Endodermal cell (in vitro differentiated cells): ENCODE results near the gene KLHL35. TPM values are rescaled to one million over a fixed set of nuclear protein-coding genes. Genes with fewer than 3 reads are reported as not detected.
A peak's percentile ranks its signal among the peaks of the same experiment; 100 is the strongest.

Experiments
- DNase-seq: peaks from one replicate; pipeline ENCODE4 v3.0.0-alpha.2; 2017
- H3K27ac ChIP-seq: 2 replicates; pipeline ENCODE4 v1.5.1; 2013; ENCODE audit warnings: mild to moderate bottlenecking, low read depth, low read length, moderate library complexity
- H3K27me3 ChIP-seq: 2 replicates; pipeline ENCODE4 v1.6.1; 2013; ENCODE audit warnings: mild to moderate bottlenecking, low read length, moderate library complexity; ENCODE audit not compliant: insufficient read depth, control insufficient read depth, poor library complexity, severe bottlenecking
- H3K36me3 ChIP-seq: 2 replicates; pipeline ENCODE4 v1.7.0; 2013; ENCODE audit warnings: mild to moderate bottlenecking, low read length, moderate library complexity; ENCODE audit not compliant: control insufficient read depth, insufficient read depth
- H3K4me1 ChIP-seq: one replicate; pipeline ENCODE4 v1.7.0; 2013; ENCODE audit warnings: low read length; ENCODE audit not compliant: control insufficient read depth, insufficient read depth
- H3K4me3 ChIP-seq: 2 replicates; pipeline ENCODE4 v1.5.1; 2013; ENCODE audit warnings: mild to moderate bottlenecking, low read length, moderate library complexity
- H3K9ac ChIP-seq: 2 replicates; pipeline ENCODE4 v1.6.1; 2013; ENCODE audit warnings: mild to moderate bottlenecking, low read length, moderate library complexity; ENCODE audit not compliant: poor library complexity, severe bottlenecking; ENCODE audit errors: extremely low read depth
- H3K9me3 ChIP-seq: 2 replicates; pipeline ENCODE4 v1.6.1; 2013; ENCODE audit warnings: mild to moderate bottlenecking, low read length, moderate library complexity; ENCODE audit not compliant: control insufficient read depth
- H3K27ac Mint-ChIP-seq: 2 replicates; pipeline ENCODE4 v1.8.0; 2020; ENCODE audit warnings: mixed read lengths
- H3K27me3 Mint-ChIP-seq: 2 replicates; pipeline ENCODE4 v1.8.0; 2021; ENCODE audit warnings: mild to moderate bottlenecking, mixed read lengths; ENCODE audit not compliant: insufficient read depth
- H3K36me3 Mint-ChIP-seq: 2 replicates; pipeline ENCODE4 v1.8.0; 2020; ENCODE audit warnings: low read depth, mixed read lengths
- H3K4me1 Mint-ChIP-seq: 2 replicates; pipeline ENCODE4 v1.8.0; 2020; ENCODE audit warnings: mixed read lengths
- H3K4me3 Mint-ChIP-seq: 2 replicates; pipeline ENCODE4 v1.8.0; 2020; ENCODE audit warnings: mild to moderate bottlenecking, moderate library complexity, mixed read lengths
- H3K9me3 Mint-ChIP-seq: 2 replicates; pipeline ENCODE4 v1.8.0; 2020; ENCODE audit warnings: mild to moderate bottlenecking, mixed read lengths
- WGBS, 2 experiments: methylation state at CpG; one replicate each; pipeline versions ENCODE4 v1.1.5 to v1.1.7; 2013; ENCODE audit warnings: missing lambda C conversion rate in 2 of 2, mixed read lengths in 1 of 2; ENCODE audit not compliant: insufficient coverage in 1 of 2, insufficient read length in 1 of 2; 5-methylcytosine and 5-hydroxymethylcytosine counted together
- total RNA-seq, 2 donors: library from RNA; stranded (reverse); fragmentation: NEBNext Ultra II Directional in 1 of 2; extraction: Animal tissue kit (Norgen Biotek cat#: 25700) in 1 of 2; gene quantifications; 2 replicates in 1 of 2; 3 replicates in 1 of 2; pipeline ENCODE4 v1.2.1, GENCODE V29; 2021
- TF ChIP-seq, protein P1 (sequence below): fragments of 200-600 bp; sonication (generic); conservative IDR thresholded peaks from 2 replicates; pipeline ENCODE4 v1.5.0; 2021; ENCODE audit warnings: antibody characterized with exemption, mild to moderate bottlenecking

KLHL35 gene
- total RNA-seq, 2 donors from 2014 or later: 0.48 TPM; not detected in 1

DNA sequence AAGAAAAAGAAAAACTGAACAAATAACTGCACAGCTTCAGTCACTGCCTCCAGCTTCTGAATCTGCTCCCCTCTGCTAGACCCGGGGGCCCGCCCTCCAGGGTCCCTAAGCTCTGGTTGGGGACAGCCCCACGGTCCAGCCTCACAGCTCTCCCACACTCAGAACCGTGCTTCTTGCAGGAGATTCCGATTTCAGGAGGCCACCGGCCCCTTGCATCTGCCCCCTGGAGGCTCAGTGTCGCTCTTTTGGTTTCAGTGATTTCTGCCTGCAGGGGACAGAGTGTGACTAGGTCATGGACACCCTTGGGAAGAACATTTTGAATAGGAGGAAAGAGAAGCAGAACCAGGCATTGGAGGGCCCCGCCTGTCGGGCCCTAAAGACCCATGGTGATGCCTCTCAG is 56.8 kb downstream of the KLHL35 start:
- Mint-ChIP-seq H3K4me1 (peaks cover 29% of the 10 kb centered on the region), H3K27me3 (no peaks in the 10 kb centered on the region), H3K27ac (no peak overlapping the region), H3K9me3 (no peaks in the 10 kb centered on the region), H3K4me3 (no peak overlapping the region), H3K36me3 (no peaks in the 10 kb centered on the region)
- TF ChIP-seq, protein P1, sequence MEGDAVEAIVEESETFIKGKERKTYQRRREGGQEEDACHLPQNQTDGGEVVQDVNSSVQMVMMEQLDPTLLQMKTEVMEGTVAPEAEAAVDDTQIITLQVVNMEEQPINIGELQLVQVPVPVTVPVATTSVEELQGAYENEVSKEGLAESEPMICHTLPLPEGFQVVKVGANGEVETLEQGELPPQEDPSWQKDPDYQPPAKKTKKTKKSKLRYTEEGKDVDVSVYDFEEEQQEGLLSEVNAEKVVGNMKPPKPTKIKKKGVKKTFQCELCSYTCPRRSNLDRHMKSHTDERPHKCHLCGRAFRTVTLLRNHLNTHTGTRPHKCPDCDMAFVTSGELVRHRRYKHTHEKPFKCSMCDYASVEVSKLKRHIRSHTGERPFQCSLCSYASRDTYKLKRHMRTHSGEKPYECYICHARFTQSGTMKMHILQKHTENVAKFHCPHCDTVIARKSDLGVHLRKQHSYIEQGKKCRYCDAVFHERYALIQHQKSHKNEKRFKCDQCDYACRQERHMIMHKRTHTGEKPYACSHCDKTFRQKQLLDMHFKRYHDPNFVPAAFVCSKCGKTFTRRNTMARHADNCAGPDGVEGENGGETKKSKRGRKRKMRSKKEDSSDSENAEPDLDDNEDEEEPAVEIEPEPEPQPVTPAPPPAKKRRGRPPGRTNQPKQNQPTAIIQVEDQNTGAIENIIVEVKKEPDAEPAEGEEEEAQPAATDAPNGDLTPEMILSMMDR: peak; percentile 74
- DNase-seq: peak; percentile 85
- Histone ChIP-seq H3K9me3 (no peaks in the 10 kb centered on the region), H3K9ac (no peak overlapping the region), H3K4me1 (peaks cover 10% of the 10 kb centered on the region), H3K27ac (no peak overlapping the region), H3K36me3 (no peaks in the 10 kb centered on the region), H3K4me3 (no peak overlapping the region), H3K27me3 (no peaks in the 10 kb centered on the region)
- 77 to 81% methylated on average over 8 to 9 of the region's 9 CpGs for WGBS, 2 experiments

DNA sequence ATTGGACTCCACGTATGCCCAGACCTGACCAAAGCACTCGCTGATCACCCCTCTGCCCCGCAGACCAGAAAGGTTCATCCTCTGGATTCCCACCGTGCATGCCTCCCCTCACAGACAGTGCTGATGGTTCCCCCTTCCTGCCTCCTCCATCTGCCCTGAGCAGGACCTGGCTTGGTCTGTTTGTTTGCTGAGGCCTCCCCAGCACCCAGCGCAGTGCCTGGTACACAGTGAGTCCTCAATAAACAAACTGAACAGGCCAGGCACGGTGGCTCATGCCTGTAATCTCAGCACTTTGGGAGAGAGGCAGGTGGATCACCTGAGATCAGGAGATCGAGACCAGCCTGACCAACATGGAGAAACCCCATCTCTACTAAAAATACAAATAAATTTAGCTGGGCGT is 57.4 kb downstream of the KLHL35 start:
- H3K27ac Mint-ChIP-seq: peak overlapping the region; percentile 29
- Histone ChIP-seq H3K27me3 (no peaks in the 10 kb centered on the region), H3K9me3 (no peaks in the 10 kb centered on the region), H3K36me3 (no peaks in the 10 kb centered on the region), H3K4me1 (peaks cover 10% of the 10 kb centered on the region), H3K4me3 (no peak overlapping the region), H3K9ac (no peak overlapping the region), H3K27ac (no peak overlapping the region)
- WGBS, 2 experiments: 94 to 98% methylated on average over 4 to 8 of the region's 8 CpGs
- TF ChIP-seq, protein P1: no peak
- H3K36me3 Mint-ChIP-seq: no peaks in the 10 kb centered on the region
- H3K9me3 Mint-ChIP-seq: no peaks in the 10 kb centered on the region
- H3K4me1 Mint-ChIP-seq: peaks cover 25% of the 10 kb centered on the region
- no peak overlapping the region for H3K4me3 Mint-ChIP-seq
- DNase-seq: no peak
- H3K27me3 Mint-ChIP-seq: no peaks in the 10 kb centered on the region

DNA sequence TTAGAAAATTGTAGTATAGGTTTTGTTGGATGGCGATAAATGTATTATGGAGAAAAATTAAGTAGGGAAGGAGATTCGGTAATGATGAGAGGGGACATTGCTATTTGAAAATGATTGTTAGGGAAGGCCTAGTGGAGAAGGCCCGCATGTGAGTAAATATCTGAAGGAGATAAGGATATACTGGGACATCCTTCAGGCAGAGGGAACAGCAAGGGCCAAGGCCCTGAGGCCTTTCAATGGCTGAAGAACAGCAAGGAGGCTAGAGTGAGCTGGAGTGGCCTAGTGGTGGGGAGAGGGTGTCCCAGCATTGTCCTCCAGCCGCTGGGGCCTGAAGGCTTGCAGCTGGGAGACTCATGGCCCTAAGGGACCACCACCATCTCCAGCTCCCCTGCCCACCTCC is 58.4 kb downstream of the KLHL35 start:
- Histone ChIP-seq H3K27me3 (no peaks in the 10 kb centered on the region), H3K9ac (no peak overlapping the region), H3K9me3 (peaks cover under 1% of the 10 kb centered on the region), H3K36me3 (no peaks in the 10 kb centered on the region), H3K27ac (no peak overlapping the region), H3K4me3 (no peak overlapping the region), H3K4me1 (peaks cover 10% of the 10 kb centered on the region)
- H3K27me3 Mint-ChIP-seq: no peaks in the 10 kb centered on the region
- no peak overlapping the region for H3K27ac Mint-ChIP-seq
- no peak for DNase-seq
- no peaks in the 10 kb centered on the region for H3K36me3 Mint-ChIP-seq
- H3K4me3 Mint-ChIP-seq: no peak overlapping the region
- peaks cover 25% of the 10 kb centered on the region for H3K4me1 Mint-ChIP-seq
- TF ChIP-seq, protein P1: no peak
- H3K9me3 Mint-ChIP-seq: peaks cover 3% of the 10 kb centered on the region
- WGBS, 2 experiments: 96% methylated on average over 4 of the region's 4 CpGs
